ENCODE data around the gene FOCAD.
A peak's percentile ranks its signal among the peaks of the same experiment; 100 is the strongest.
"Not testable (repeated sequence)": the region's sequence is repeated elsewhere in the genome, so short reads cannot be mapped to it uniquely, and the experiment has no call there.

Gene FOCAD, protein sequence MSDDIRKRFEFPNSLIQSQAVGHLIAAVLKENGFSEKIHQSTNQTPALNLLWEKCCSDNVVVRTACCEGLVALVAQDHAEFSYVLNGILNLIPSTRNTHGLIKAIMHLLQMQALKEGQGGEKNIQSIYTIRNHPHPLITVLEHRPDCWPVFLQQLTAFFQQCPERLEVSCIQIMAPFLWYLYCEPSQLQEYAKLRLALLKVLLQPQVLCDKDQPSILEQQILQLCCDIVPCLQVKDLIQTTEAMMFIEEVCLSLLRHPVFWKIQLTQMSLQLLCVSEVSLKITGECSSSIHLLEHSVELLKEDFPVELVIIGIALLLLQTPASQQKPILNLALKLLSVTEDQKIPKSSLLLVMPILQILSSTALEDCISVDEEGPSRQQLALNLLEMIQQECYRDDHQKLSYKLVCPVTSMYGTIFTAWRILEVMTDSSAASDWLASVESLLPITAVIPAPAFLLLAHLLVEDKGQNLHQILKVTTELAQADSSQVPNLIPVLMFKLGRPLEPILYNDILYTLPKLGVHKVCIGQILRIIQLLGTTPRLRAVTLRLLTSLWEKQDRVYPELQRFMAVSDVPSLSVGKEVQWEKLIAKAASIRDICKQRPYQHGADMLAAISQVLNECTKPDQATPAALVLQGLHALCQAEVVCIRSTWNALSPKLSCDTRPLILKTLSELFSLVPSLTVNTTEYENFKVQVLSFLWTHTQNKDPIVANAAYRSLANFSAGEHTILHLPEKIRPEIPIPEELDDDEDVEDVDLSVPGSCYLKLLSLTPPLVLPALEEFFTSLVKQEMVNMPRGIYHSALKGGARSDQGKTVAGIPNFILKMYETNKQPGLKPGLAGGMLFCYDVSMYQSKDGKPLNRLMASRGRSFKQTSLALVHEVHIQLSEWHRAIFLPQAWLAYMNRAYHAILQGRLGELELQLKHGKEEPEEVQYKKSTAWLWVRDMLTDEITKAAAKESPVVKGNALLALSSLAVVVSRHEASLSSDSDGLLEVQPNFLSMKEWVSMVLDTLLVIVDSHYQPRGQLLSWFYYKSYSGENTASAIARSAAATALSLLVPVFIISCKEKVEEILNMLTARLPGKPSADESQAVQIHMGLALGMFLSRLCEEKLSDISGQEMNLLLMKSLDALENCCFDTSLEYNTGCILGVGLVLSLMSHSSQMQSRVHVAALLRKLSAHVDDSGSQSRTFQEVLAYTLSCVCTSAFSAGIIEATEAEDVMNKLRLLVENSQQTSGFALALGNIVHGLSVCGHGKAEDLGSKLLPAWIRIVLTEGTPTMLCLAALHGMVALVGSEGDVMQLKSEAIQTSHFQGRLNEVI (N-terminal part only)

DNA sequence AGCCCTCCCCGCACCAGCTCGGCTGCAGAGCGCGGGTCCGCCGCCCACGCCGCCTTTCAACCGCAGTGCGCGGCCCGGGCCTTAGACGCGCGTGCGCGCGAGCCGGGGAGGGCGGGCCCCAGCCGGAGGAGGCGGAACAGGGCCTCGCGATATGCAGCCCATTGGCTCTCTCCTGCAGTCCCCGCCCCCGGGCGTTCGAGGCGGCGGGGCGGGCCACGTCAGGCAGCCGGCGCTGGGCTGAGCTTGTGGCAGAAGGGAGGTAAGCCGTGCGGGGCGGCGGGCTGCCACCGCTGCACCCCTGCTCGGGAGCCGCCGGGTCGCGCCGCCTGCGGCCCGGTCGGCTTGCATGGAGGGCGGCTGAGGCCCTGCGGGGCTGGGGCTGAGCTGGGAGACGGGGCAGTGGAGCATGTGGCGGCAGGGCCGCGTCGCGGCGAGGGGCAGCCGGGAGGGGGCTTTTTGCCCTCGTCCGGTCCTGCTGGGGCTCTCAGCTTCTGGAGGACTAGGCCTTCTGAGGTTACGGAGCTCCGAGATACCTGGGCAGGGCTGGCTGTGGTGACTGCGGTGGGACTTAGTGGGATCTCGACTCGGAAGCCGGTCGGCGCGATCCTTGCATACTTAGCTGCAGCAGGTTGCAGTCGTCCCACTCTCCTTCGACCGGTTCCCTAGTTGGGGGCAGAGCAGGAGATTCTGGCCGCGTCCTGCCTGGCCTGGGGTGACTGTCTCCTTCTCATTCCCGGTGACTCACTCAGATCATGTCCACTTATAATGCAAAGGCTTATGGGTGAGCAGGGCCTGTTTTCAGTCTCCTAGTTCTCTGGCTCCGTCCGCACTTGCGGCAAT lies at the start of gene FOCAD:
FOCAD (plus strand) TSS at position 225 of the 840 bp plus-strand sequence. CDS start 31,095 bp downstream, outside the sequence.
- peak; percentile 54 to 85 for DNase-seq

GRCh38 chr9:20634895-20635294 lies 49.2 kb upstream of the FOCAD start:
- DNase-seq: no peak

- no peak for DNase-seq
These were observed 47.1 kb upstream of the FOCAD start for GRCh38 chr9:20636888-20637440.

GRCh38 chr9:20640331-20641187 lies 43.5 kb upstream of the FOCAD start:
- DNase-seq: no peak

GRCh38 chr9:20642045-20642444 lies 42.0 kb upstream of the FOCAD start:
- DNase-seq: no peak

- DNase-seq: no peak
These were observed 40.4 kb upstream of the FOCAD start for GRCh38 chr9:20643660-20644059.

- no peak for DNase-seq
These were observed 37.4 kb upstream of the FOCAD start for GRCh38 chr9:20646656-20647055.

GRCh38 chr9:20649381-20649780 lies 34.7 kb upstream of the FOCAD start:
- no peak for DNase-seq

DNA sequence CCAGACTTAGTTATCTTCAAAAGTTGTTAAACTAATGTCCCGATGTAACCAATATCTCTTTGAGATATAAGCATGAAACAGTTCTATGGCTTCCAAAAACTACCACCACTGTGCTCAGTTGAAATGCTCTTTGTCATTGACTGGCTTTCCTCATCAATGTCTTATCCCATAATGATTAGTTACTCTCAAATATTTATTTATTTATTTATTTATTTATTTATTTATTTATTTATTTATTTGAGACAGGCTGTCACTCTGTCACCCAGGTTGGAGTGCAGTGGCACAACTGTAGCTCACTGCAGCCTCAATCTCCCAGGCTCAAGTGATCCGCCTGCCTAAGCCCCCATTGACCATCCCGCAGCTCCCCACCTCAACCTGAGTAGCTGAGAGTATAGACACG lies 33.7 kb upstream of the FOCAD start:
- no peak for DNase-seq

DNA sequence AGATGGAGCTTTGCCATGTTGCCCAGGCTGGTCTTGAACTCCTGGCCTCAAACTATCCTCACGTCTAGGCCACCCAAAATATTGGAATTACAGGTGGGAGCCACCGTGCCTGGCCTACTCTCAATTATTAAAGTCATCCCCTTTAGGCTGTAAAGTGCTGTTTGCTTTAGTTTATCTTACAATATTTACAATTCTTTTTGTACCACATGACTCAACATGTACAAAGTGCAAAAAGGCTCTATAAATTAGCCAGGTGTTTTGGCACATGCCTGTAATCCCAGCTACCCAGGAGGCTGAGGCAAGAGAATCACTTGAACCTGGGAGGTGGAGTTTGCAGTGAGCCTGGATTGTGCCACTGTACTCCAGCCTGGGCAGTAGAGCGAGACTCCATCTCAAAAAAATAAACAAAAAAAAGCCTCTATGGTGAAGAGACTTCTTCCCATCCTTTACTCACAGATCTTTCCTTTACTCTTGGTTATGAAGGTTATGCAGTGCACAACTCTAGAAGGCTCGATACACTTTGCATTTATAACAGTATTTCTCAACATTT lies 33.2 kb upstream of the FOCAD start:
- no peak for DNase-seq

- no peak for DNase-seq
These were observed 32.1 kb upstream of the FOCAD start for GRCh38 chr9:20651939-20652338.

DNA sequence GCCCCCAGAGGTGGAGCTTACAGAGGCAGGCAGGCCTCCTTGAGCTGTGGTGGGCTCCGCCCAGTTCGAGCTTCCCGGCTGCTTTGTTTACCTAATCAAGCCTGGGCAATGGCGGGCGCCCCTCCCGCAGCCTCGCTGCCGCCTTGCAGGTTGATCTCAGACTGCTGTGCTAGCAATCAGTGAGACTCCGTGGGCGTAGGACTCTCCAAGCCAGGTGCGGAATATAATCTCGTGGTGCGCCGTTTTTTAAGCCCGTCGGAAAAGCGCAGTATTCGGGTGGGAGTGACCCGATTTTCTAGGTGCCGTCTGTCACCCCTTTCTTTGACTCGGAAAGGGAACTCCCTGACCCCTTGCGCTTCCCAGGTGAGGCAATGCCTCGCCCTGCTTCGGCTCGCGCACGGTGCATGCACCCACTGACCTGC lies 25.8 kb upstream of the FOCAD start:
- not testable (repeated sequence) for DNase-seq

- DNase-seq: no peak
These were observed 25.2 kb upstream of the FOCAD start for GRCh38 chr9:20658677-20659473.

DNA sequence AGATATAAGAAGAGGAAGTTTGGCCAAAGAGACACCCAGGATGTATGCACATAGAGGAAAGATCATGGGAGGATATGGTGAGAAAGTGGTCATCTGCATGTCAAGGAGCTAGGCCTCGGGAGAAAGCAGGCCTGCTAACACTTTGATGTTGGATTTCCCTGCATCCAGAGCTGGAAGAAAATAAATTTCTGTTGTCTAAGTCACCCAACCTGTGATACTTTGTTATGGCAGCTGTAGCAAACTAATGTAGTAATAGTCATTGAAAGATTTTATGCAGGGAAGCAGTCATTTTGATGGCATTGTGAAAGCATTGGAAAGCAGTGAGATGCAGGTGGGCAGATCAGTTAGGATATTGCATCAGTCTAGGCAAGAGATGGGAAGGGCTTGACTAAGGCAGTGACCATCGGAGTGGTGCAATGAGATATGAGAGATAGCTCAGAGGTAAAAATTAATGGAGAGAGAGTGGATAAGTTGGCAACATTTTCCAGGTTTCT lies 24.5 kb upstream of the FOCAD start:
- DNase-seq: no peak

DNA sequence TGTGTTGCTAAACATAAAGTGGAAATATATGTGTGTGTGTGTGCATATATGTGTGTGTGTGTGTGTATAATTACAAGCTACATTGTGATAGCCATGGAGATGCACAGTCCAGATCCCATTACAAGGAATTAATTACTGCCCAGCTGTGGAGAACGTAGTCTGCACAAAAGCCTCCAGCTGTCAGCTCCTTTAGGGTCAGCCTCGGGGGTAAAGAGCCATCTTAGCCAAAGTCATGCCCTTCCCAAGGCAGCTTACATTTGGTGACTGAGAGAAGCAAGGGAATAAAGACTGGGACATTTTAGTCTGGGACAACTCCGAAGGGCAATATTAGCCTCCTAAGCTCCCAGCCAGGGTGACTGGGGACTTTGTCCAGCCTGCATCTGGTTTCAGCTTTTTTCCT lies 21.9 kb upstream of the FOCAD start:
- DNase-seq: no peak

GRCh38 chr9:20663133-20663532 lies 20.9 kb upstream of the FOCAD start:
- DNase-seq: no peak

GRCh38 chr9:20664501-20664900 lies 19.6 kb upstream of the FOCAD start:
- no peak for DNase-seq

- DNase-seq: no peak
These were observed 13.7 kb upstream of the FOCAD start for GRCh38 chr9:20670395-20670794.

- DNase-seq: no peak
These were observed 12.4 kb upstream of the FOCAD start for GRCh38 chr9:20671635-20672034.
